WTC11 (cell line): ENCODE measurements around the gene DUSP22.

ENCODE experiments used
- CREB1 ChIP-seq: sonication (generic); formaldehyde crosslinking; IDR thresholded peaks from 2 replicates; pipeline ENCODE4 v1.8.0; 2023; ENCODE audit warnings: mild to moderate bottlenecking, missing genetic modification reagents
- TEAD4 ChIP-seq: sonication (generic); formaldehyde crosslinking; IDR thresholded peaks from 2 replicates; pipeline ENCODE4 v1.8.0; 2022; ENCODE audit warnings: mild to moderate bottlenecking, missing genetic modification reagents
- TP53 ChIP-seq: sonication (generic); formaldehyde crosslinking; IDR thresholded peaks from 2 replicates; pipeline ENCODE4 v1.8.1; 2023; ENCODE audit warnings: mild to moderate bottlenecking, missing genetic modification reagents
- ZNF121 ChIP-seq: sonication (generic); formaldehyde crosslinking; IDR thresholded peaks from 2 replicates; pipeline ENCODE4 v1.8.0; 2023; ENCODE audit warnings: missing genetic modification reagents
- TF ChIP-seq, protein P1 (sequence below): fragments of 200-600 bp; IDR thresholded peaks from 2 replicates; pipeline ENCODE4 v1.8.0; 2022; ENCODE audit warnings: antibody characterized with exemption
- TF ChIP-seq, protein P2 (sequence below): sonication (generic); formaldehyde crosslinking; IDR thresholded peaks from 2 replicates; pipeline ENCODE4 v1.8.0; 2022; ENCODE audit warnings: mild to moderate bottlenecking, missing genetic modification reagents
- TF ChIP-seq, protein P3 (sequence below): sonication (generic); formaldehyde crosslinking; IDR thresholded peaks from 2 replicates; pipeline ENCODE4 v1.8.1; 2023; ENCODE audit warnings: mild to moderate bottlenecking, missing genetic modification reagents, borderline replicate concordance

DNA sequence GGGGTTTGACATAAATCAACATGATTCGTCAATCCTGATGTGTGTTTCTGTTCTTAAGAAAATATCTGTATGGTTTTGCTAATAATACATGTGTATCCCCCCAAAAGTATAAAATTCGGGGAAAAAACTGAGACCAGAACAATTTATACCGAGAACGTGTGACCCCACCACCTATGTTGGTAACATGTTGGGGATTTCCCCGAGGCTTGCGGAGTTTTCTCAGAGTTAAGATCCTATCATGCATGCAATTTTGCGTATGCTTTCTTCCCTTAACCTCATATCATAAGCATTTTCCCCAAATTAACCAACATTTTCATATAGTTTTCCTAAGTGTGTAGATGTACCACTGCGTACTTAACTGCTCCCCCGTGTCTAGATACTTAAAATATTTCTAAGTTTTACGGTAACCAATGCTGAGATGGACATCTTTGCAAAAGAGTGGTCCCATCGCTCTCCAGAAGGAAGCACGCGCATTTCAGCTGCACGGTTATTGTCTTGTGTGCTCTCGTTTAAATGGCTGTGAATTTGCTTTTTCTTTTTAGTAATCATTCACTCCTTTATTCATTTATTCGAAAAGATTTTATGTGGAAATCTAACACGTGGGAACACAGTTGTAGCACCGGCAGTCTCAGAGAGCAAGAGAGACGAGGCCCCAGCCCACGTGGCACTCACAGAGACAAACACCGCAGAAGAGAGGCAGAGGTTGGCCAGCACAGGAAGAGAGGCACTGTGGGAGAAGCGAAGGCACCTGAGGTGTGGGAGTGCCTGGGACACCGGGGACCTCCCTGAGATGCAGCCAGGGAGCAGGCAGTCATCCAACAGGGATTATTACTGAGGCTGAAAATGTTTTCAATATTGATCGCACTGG lies 86.0 kb downstream of the DUSP22 start:
- TF ChIP-seq, protein P1, sequence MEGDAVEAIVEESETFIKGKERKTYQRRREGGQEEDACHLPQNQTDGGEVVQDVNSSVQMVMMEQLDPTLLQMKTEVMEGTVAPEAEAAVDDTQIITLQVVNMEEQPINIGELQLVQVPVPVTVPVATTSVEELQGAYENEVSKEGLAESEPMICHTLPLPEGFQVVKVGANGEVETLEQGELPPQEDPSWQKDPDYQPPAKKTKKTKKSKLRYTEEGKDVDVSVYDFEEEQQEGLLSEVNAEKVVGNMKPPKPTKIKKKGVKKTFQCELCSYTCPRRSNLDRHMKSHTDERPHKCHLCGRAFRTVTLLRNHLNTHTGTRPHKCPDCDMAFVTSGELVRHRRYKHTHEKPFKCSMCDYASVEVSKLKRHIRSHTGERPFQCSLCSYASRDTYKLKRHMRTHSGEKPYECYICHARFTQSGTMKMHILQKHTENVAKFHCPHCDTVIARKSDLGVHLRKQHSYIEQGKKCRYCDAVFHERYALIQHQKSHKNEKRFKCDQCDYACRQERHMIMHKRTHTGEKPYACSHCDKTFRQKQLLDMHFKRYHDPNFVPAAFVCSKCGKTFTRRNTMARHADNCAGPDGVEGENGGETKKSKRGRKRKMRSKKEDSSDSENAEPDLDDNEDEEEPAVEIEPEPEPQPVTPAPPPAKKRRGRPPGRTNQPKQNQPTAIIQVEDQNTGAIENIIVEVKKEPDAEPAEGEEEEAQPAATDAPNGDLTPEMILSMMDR = no peak
- TF ChIP-seq, protein P2, sequence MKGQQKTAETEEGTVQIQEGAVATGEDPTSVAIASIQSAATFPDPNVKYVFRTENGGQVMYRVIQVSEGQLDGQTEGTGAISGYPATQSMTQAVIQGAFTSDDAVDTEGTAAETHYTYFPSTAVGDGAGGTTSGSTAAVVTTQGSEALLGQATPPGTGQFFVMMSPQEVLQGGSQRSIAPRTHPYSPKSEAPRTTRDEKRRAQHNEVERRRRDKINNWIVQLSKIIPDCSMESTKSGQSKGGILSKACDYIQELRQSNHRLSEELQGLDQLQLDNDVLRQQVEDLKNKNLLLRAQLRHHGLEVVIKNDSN = no peak
- TF ChIP-seq CREB1 (CRISPR knock-in tag) = no peak
- TF ChIP-seq, protein P3, sequence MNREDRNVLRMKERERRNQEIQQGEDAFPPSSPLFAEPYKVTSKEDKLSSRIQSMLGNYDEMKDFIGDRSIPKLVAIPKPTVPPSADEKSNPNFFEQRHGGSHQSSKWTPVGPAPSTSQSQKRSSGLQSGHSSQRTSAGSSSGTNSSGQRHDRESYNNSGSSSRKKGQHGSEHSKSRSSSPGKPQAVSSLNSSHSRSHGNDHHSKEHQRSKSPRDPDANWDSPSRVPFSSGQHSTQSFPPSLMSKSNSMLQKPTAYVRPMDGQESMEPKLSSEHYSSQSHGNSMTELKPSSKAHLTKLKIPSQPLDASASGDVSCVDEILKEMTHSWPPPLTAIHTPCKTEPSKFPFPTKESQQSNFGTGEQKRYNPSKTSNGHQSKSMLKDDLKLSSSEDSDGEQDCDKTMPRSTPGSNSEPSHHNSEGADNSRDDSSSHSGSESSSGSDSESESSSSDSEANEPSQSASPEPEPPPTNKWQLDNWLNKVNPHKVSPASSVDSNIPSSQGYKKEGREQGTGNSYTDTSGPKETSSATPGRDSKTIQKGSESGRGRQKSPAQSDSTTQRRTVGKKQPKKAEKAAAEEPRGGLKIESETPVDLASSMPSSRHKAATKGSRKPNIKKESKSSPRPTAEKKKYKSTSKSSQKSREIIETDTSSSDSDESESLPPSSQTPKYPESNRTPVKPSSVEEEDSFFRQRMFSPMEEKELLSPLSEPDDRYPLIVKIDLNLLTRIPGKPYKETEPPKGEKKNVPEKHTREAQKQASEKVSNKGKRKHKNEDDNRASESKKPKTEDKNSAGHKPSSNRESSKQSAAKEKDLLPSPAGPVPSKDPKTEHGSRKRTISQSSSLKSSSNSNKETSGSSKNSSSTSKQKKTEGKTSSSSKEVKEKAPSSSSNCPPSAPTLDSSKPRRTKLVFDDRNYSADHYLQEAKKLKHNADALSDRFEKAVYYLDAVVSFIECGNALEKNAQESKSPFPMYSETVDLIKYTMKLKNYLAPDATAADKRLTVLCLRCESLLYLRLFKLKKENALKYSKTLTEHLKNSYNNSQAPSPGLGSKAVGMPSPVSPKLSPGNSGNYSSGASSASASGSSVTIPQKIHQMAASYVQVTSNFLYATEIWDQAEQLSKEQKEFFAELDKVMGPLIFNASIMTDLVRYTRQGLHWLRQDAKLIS (CRISPR knock-in tag) = no peak
- no peak for TF ChIP-seq ZNF121
- TF ChIP-seq TP53 (CRISPR knock-in tag) = no peak
- TF ChIP-seq TEAD4 (CRISPR knock-in tag) = no peak
